Thymus (tissue), 14 donors: ENCODE results near the gene ALG5. TPM values are rescaled to one million over a fixed set of nuclear protein-coding genes. Genes with fewer than 3 reads are reported as not detected.

Experiments
- DNase-seq, 9 donors: peaks; one replicate each; pipeline ENCODE4 v3.0.0-alpha.2; 2013; ENCODE audit warnings: low spot score in 9 of 9, low read depth in 6 of 9, missing footprints in 1 of 9
- H3K27ac ChIP-seq, 2 donors: one replicate each; pipeline ENCODE4 v1.5.1; 2013; ENCODE audit warnings: control low read depth in 1 of 2, low read depth in 1 of 2, low read length in 1 of 2, mild to moderate bottlenecking in 1 of 2, moderate library complexity in 1 of 2
- H3K27me3 ChIP-seq, 2 donors: one replicate each; pipeline ENCODE4 v1.5.1; 2013; ENCODE audit warnings: low read length in 1 of 2; ENCODE audit not compliant: control insufficient read depth in 2 of 2, insufficient read depth in 1 of 2
- H3K36me3 ChIP-seq, 2 donors: one replicate each; pipeline ENCODE4 v1.5.1; 2013; ENCODE audit warnings: low read length in 1 of 2, mild to moderate bottlenecking in 1 of 2, moderate library complexity in 1 of 2; ENCODE audit not compliant: control insufficient read depth in 2 of 2, insufficient read depth in 2 of 2
- H3K4me1 ChIP-seq, 2 donors: one replicate each; pipeline ENCODE4 v1.5.1; 2013; ENCODE audit warnings: low read length in 2 of 2; ENCODE audit not compliant: control insufficient read depth in 2 of 2, insufficient read depth in 2 of 2
- H3K4me3 ChIP-seq, 2 donors: one replicate each; pipeline ENCODE4 v1.5.1; 2013; ENCODE audit warnings: low read length in 2 of 2, control low read depth in 1 of 2, mild to moderate bottlenecking in 1 of 2
- H3K9me3 ChIP-seq, 2 donors: one replicate each; pipeline ENCODE4 v1.5.1; 2013; ENCODE audit warnings: low read length in 1 of 2, mild to moderate bottlenecking in 1 of 2; ENCODE audit not compliant: control insufficient read depth in 2 of 2, insufficient read depth in 1 of 2
- WGBS: extraction: QIAGEN DNeasy Blood & Tissue Kit; methylation state at CpG from one replicate; pipeline ENCODE4 v1.1.7; 2013; 5-methylcytosine and 5-hydroxymethylcytosine counted together
- long read RNA-seq, 10 donors: transcript quantifications; one replicate each; lab custom pipeline, GENCODE V29; 2026
- polyA plus RNA-seq: library from polyadenylated mRNA; stranded (reverse); fragments of 200-250 nt; gene quantifications from one replicate; pipeline ENCODE4 v1.2.3, GENCODE V29; 2013
- total RNA-seq: library from RNA; stranded (reverse); fragments of 120-200 nt; gene quantifications from one replicate; pipeline ENCODE4 v1.2.4, GENCODE V29; 2013
- donor health status: healthy.

The ALG5 gene
- total RNA-seq (33.9 TPM), polyA plus RNA-seq (43.0 TPM)
- long read RNA-seq, donor 1, partial matches to known transcripts: 0 of 2 reads
- long read RNA-seq, donor 1, other reads (novel, unspliced or antisense): 0 of 2 reads
- long read RNA-seq, donor 2: 0 reads
- long read RNA-seq, donor 3, transcript ALG5-201 (10 exons, 1,154 nt): major isoform, 36 of 50 reads
- long read RNA-seq, donor 3, partial matches to known transcripts: 5 of 50 reads
- long read RNA-seq, donor 3, other reads (novel, unspliced or antisense): 6 of 50 reads
- long read RNA-seq, donor 4, transcript ALG5-201 (10 exons, 1,154 nt): major isoform, 6 of 7 reads
- long read RNA-seq, donor 4, partial matches to known transcripts: 0 of 7 reads
- long read RNA-seq, donor 4, other reads (novel, unspliced or antisense): 0 of 7 reads
- long read RNA-seq, donor 5, transcript ALG5-201 (10 exons, 1,154 nt): major isoform, 29 of 230 reads
- long read RNA-seq, donor 5, partial matches to known transcripts: 160 of 230 reads
- long read RNA-seq, donor 5, other reads (novel, unspliced or antisense): 39 of 230 reads
- long read RNA-seq, donor 6, transcript ALG5-201 (10 exons, 1,154 nt): major isoform, 18 of 105 reads
- long read RNA-seq, donor 6, partial matches to known transcripts: 56 of 105 reads
- long read RNA-seq, donor 6, other reads (novel, unspliced or antisense): 30 of 105 reads
- long read RNA-seq, donor 7, transcript ALG5-201 (10 exons, 1,154 nt): major isoform, 15 of 133 reads
- long read RNA-seq, donor 7, partial matches to known transcripts: 69 of 133 reads
- long read RNA-seq, donor 7, other reads (novel, unspliced or antisense): 48 of 133 reads
- long read RNA-seq, donor 8, transcript ALG5-201 (10 exons, 1,154 nt): major isoform, 6 of 6 reads
- long read RNA-seq, donor 8, partial matches to known transcripts: 0 of 6 reads
- long read RNA-seq, donor 8, other reads (novel, unspliced or antisense): 0 of 6 reads
- long read RNA-seq, donor 9, transcript ALG5-201 (10 exons, 1,154 nt): major isoform, 16 of 16 reads
- long read RNA-seq, donor 9, partial matches to known transcripts: 0 of 16 reads
- long read RNA-seq, donor 9, other reads (novel, unspliced or antisense): 0 of 16 reads
- long read RNA-seq, donor 10, transcript ALG5-201 (10 exons, 1,154 nt): major isoform, 16 of 93 reads
- long read RNA-seq, donor 10, partial matches to known transcripts: 50 of 93 reads
- long read RNA-seq, donor 10, other reads (novel, unspliced or antisense): 27 of 93 reads

DNA sequence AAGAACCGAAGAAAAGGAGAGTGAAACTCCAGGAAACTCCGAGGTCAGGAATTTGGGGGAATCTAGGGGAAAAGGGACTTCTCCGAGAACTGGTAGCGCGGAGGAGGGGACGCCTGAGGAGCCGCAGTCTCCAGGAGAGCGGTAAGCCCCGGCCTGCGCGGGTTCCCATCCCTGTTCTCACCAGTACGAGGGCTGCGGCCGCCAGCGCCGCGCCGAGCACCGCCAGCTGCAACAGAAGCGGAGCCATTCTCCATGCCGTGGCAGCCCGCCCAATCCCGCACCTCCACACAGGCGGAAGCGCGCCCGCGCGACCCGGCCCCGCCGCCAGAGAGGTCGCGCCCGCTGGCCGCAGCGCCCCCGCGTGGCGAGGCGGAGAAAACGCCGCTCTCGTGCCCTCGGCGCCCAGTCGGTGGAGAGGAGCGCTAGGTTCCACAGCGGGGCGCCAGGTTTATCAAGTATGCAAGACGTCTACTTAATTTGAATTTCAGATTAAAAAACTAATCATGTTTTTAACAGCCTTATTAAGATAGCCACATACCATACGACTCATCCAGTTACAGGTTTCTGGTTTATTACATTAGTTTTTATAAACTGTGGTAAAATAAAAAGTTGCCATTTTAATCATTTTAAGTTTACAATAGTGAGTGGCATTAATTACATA, at the start of gene ALG5:
TSS of gene ALG5 (minus strand) at position 287 of the 661 bp plus-strand sequence. CDS start at position 247, 40 bp downstream.
- H3K27me3 ChIP-seq: no peaks in the 10 kb centered on the region
- peak within 1 kb of the TSS; percentile 99 to 100 for H3K27ac ChIP-seq
- WGBS: under 1% methylated on average over 52 of the region's 52 CpGs
- peaks cover 5 to 10% of the 10 kb centered on the region in 2 donors for H3K4me1 ChIP-seq
- H3K36me3 ChIP-seq: peaks cover 6 to 30% of the 10 kb centered on the region in 2 donors
- peak; percentile 75 to 96 (median 89) for DNase-seq
- H3K4me3 ChIP-seq: peak within 1 kb of the TSS; percentile 78 to 97
- no peaks in the 10 kb centered on the region for H3K9me3 ChIP-seq

GRCh38 chr13:37047846-37048245, 48.7 kb upstream of the ALG5 start:
- Histone ChIP-seq H3K4me1 (no peaks in the 10 kb centered on the region), H3K36me3 (peaks cover 11 to 35% of the 10 kb centered on the region in 2 donors), H3K27me3 (no peaks in the 10 kb centered on the region), H3K4me3 (no peak overlapping the region), H3K9me3 (no peaks in the 10 kb centered on the region), H3K27ac (no peak overlapping the region)
- WGBS: 96% methylated on average over 3 of the region's 3 CpGs
- DNase-seq: no peak

GRCh38 chr13:37047032-37047431, 47.9 kb upstream of the ALG5 start:
- WGBS: 96% methylated on average over 2 of the region's 2 CpGs
- H3K27ac ChIP-seq: no peak overlapping the region
- no peaks in the 10 kb centered on the region for H3K27me3 ChIP-seq
- no peaks in the 10 kb centered on the region for H3K9me3 ChIP-seq
- peaks cover 17 to 40% of the 10 kb centered on the region in 2 donors for H3K36me3 ChIP-seq
- no peak overlapping the region for H3K4me3 ChIP-seq
- no peak for DNase-seq
- no peaks in the 10 kb centered on the region for H3K4me1 ChIP-seq

GRCh38 chr13:37046062-37046461, 46.9 kb upstream of the ALG5 start:
- no peaks in the 10 kb centered on the region for H3K4me1 ChIP-seq
- H3K9me3 ChIP-seq: no peaks in the 10 kb centered on the region
- WGBS: 96% methylated on average over 1 of the region's 1 CpG
- no peak overlapping the region for H3K27ac ChIP-seq
- no peak for DNase-seq
- no peaks in the 10 kb centered on the region for H3K27me3 ChIP-seq
- no peak overlapping the region for H3K4me3 ChIP-seq
- H3K36me3 ChIP-seq: peaks cover 23 to 48% of the 10 kb centered on the region in 2 donors

- Histone ChIP-seq H3K36me3 (peaks cover 45 to 69% of the 10 kb centered on the region in 2 donors), H3K27me3 (no peaks in the 10 kb centered on the region), H3K4me3 (no peak overlapping the region), H3K9me3 (no peaks in the 10 kb centered on the region), H3K27ac (no peak overlapping the region), H3K4me1 (no peaks in the 10 kb centered on the region)
- no peak for DNase-seq
Measured at GRCh38 chr13:37040789-37041188, 41.6 kb upstream of the ALG5 start.

DNA sequence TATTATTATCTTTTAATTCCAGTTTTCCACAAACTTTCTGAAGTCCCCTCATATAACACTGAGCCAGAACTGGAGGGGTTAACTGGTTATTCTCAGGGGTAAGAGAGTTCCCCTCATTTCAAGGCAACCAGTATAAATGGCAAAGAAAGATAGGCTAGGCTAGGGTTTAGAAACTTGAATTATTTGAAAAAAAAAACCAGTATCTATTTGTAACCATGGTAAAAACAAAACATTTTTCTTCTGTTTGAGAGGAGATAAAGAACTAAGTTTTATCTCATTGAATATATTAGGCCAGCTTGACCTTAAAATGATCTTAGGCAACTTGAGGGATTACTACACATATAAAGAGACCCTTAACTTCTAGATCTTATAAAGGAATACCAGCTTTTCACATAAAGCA, 40.8 kb upstream of the ALG5 start:
- no peaks in the 10 kb centered on the region for H3K4me1 ChIP-seq
- H3K36me3 ChIP-seq: peaks cover 45 to 72% of the 10 kb centered on the region in 2 donors
- H3K27ac ChIP-seq: no peak overlapping the region
- no peaks in the 10 kb centered on the region for H3K27me3 ChIP-seq
- no peaks in the 10 kb centered on the region for H3K9me3 ChIP-seq
- H3K4me3 ChIP-seq: no peak overlapping the region
- no peak for DNase-seq

DNA sequence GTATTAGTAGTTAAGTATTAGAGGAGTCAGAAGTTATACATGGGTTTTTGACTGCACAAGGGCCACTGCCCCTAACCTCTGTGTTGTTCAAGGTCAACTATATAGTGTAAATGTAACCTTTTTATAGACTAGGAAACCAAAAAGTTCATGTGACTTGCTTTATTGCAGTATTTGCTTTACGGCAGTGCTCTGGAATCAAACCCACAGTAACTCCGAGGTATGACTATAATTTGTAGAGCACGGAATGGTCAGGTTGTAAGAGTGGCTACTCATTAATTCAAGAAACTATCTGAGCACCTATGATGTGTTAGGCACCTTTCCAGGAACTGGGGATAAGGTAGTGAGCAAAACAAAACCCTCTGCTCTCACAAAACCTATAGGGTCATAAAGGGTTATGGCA, 38.1 kb upstream of the ALG5 start:
- 98% methylated on average over 3 of the region's 3 CpGs for WGBS
- Histone ChIP-seq H3K9me3 (no peaks in the 10 kb centered on the region), H3K4me3 (no peak overlapping the region), H3K4me1 (no peaks in the 10 kb centered on the region), H3K27ac (no peak overlapping the region), H3K36me3 (peaks cover 42 to 82% of the 10 kb centered on the region in 2 donors), H3K27me3 (no peaks in the 10 kb centered on the region)
- DNase-seq: no peak

DNA sequence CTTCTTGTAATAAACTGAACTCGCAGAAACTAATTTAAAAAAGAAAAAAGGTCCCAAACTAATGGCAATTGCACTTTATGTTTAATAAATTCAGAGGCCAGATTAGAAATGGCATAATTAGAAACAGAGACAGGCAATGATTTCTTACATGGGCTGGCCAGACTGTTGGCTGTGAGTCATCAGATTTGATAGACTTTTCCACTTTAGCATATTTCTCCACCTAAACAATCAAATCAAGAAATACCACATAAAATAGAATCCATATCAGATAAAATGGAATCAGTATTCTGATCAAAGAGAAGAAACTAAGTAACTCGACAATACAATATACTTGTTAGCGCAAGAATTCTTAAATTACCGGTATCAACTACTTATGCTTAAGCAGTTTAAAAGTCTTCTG, 30.5 kb upstream of the ALG5 start:
- Histone ChIP-seq H3K36me3 (peaks cover 29 to 68% of the 10 kb centered on the region in 2 donors), H3K9me3 (no peaks in the 10 kb centered on the region), H3K27me3 (no peaks in the 10 kb centered on the region), H3K4me1 (no peaks in the 10 kb centered on the region), H3K4me3 (no peak overlapping the region), H3K27ac (no peak overlapping the region)
- WGBS: 98% methylated on average over 4 of the region's 4 CpGs
- no peak for DNase-seq
